Endothelial cell of umbilical vein (primary cell): ENCODE results near the gene SLC1A4. TPM values are rescaled to one million over a fixed set of nuclear protein-coding genes. Genes with fewer than 3 reads are reported as not detected.

Experiments used
- BruUV-seq: library from RNA; stranded (reverse); fragments of 400-500 nt; replicated peaks from 2 replicates; lab custom pipeline; 2021; lab: Mats Ljungman, UMichigan
- CTCF ChIA-PET: fragments of 300-600, 350-600 bp; sonication (Branson Sonifier 250); formaldehyde crosslinking; loops from one replicate; lab custom pipeline; 2021; ENCODE audit warnings: antibody characterized with exemption, inconsistent platforms; lab: Charles Lee
- POLR2A ChIA-PET: fragments of 300-600, 350-600 bp; sonication (Branson Sonifier 250); formaldehyde crosslinking; loops from one replicate; lab custom pipeline; 2021; ENCODE audit warnings: antibody characterized with exemption, inconsistent platforms; lab: Charles Lee
- DNase-seq: peaks from one replicate; pipeline ENCODE4 v3.0.0-alpha.2; 2011; ENCODE audit warnings: low read depth, low spot score
- FAIRE-seq: peaks from 2 replicates; lab custom pipeline; 2011; peaks lifted over from hg19 to GRCh38; lab: Jason Lieb, UNC
- H2AFZ ChIP-seq: 2 replicates; pipeline ENCODE4 v1.6.0; 2012; ENCODE audit warnings: low read depth, low read length, control low read depth, inconsistent platforms
- H3K27ac ChIP-seq: 2 replicates; pipeline ENCODE4 v1.5.1; 2011; ENCODE audit warnings: low read depth, mild to moderate bottlenecking, control low read depth, low read length, moderate library complexity; ENCODE audit not compliant: insufficient read depth
- H3K27me3 ChIP-seq, 2 experiments: 2 replicates each; pipeline versions ENCODE4 v1.6.0 to v1.6.1; 2011; ENCODE audit warnings: low read length in 2 of 2, mixed read lengths in 1 of 2; ENCODE audit not compliant: control insufficient read depth in 2 of 2, insufficient read depth in 2 of 2
- H3K36me3 ChIP-seq, 2 experiments: 2 replicates in 1 of 2; 3 replicates in 1 of 2; pipeline ENCODE4 v1.5.1; 2011; ENCODE audit warnings: low read length in 2 of 2, mild to moderate bottlenecking in 1 of 2, moderate library complexity in 1 of 2; ENCODE audit not compliant: control insufficient read depth in 2 of 2, insufficient read depth in 2 of 2; ENCODE audit errors: extremely low read depth in 1 of 2
- H3K4me1 ChIP-seq: 3 replicates; pipeline ENCODE4 v1.5.1; 2011; ENCODE audit warnings: mild to moderate bottlenecking, low read length; ENCODE audit not compliant: control insufficient read depth, insufficient read depth; ENCODE audit errors: extremely low read depth
- H3K4me2 ChIP-seq: 2 replicates; pipeline ENCODE4 v1.6.1; 2011; ENCODE audit warnings: low read length, control low read depth, mixed read lengths; ENCODE audit not compliant: insufficient read depth
- H3K4me3 ChIP-seq, 3 experiments: fragments of 200-600 bp in 1 of 3; sonication (generic), shearing (Covaris generic) in 1 of 3; replicated peaks in 1 of 3; 2 replicates each; pipeline ENCODE4 v1.5.1; 2011 to 2016; ENCODE audit warnings: control low read depth in 3 of 3, low read length in 3 of 3, mild to moderate bottlenecking in 2 of 3, inconsistent platforms in 1 of 3, low read depth in 1 of 3, moderate library complexity in 1 of 3; ENCODE audit not compliant: insufficient read depth in 1 of 3
- H3K79me2 ChIP-seq: 2 replicates; pipeline ENCODE4 v1.6.0; 2012; ENCODE audit warnings: low read length, inconsistent platforms; ENCODE audit not compliant: control insufficient read depth, insufficient read depth
- H3K9ac ChIP-seq: replicated peaks from 2 replicates; pipeline ENCODE3; 2011; ENCODE audit warnings: low read length, control low read depth; ENCODE audit not compliant: insufficient read depth; ENCODE audit errors: extremely low read depth
- H3K9me1 ChIP-seq: replicated peaks from 3 replicates; pipeline ENCODE4 v1.6.0; 2011; ENCODE audit warnings: mild to moderate bottlenecking, low read length; ENCODE audit not compliant: control insufficient read depth, insufficient read depth; ENCODE audit errors: extremely low read depth
- H3K9me3 ChIP-seq: replicated peaks from 2 replicates; pipeline ENCODE4 v1.5.1; 2012; ENCODE audit warnings: low read length, inconsistent platforms; ENCODE audit not compliant: control insufficient read depth, insufficient read depth
- H4K20me1 ChIP-seq: replicated peaks from 2 replicates; pipeline ENCODE3; 2011; ENCODE audit warnings: mild to moderate bottlenecking, low read length; ENCODE audit not compliant: control insufficient read depth, insufficient read depth; ENCODE audit errors: extremely low read depth
- EZH2 ChIP-seq: IDR thresholded peaks from 2 replicates; pipeline ENCODE4 v1.6.1; 2012; ENCODE audit warnings: borderline replicate concordance, low read depth, mild to moderate bottlenecking, moderate library complexity, low read length, inconsistent platforms; ENCODE audit not compliant: severe bottlenecking
- FOS ChIP-seq: IDR thresholded peaks from 2 replicates; pipeline ENCODE4 v1.6.1; 2011; ENCODE audit warnings: mild to moderate bottlenecking, low read length, moderate library complexity, borderline replicate concordance; ENCODE audit not compliant: insufficient read depth
- GATA2 ChIP-seq: IDR thresholded peaks from 2 replicates; pipeline ENCODE4 v1.7.0; 2011; ENCODE audit warnings: low read depth, mild to moderate bottlenecking, moderate library complexity, mixed read lengths, low read length; ENCODE audit not compliant: insufficient read length, insufficient read depth
- JUN ChIP-seq: IDR thresholded peaks from 2 replicates; pipeline ENCODE4 v1.6.1; 2011; ENCODE audit warnings: borderline replicate concordance, low read depth; ENCODE audit not compliant: insufficient read length, insufficient read depth
- MYC ChIP-seq: IDR thresholded peaks from one replicate; pipeline ENCODE4 v1.6.1; 2011; ENCODE audit warnings: mild to moderate bottlenecking, low read depth, low read length
- POLR2A ChIP-seq: IDR thresholded peaks from 2 replicates; pipeline ENCODE4 v1.6.1; 2012; ENCODE audit warnings: low read depth, mild to moderate bottlenecking, control low read depth, low read length
- POLR2AphosphoS5 ChIP-seq: IDR thresholded peaks from 2 replicates; pipeline ENCODE4 v1.6.1; 2012; ENCODE audit warnings: low read depth, mild to moderate bottlenecking, control low read depth, low read length, moderate library complexity; ENCODE audit not compliant: insufficient read depth
- dilution Hi-C: fragments of 300-500 bp; cut with MboI; formaldehyde crosslinking; loops from one replicate; pipeline ENCODE4 v1.15.0; 2019; ENCODE audit warnings: low sequenced_read_pairs; ENCODE audit not compliant: extremely low pct_ligation_motif_present
- intact Hi-C: fragments of 100-400 bp; cut with micrococcal nuclease; formaldehyde crosslinking; loops from one replicate; pipeline ENCODE4 v1.10.0; 2022
- polyA plus RNA-seq, 4 experiments: library from polyadenylated mRNA; depleted of rRNA in 3 of 4; stranded (reverse) in 3 of 4; unstranded in 1 of 4; fragments of >200 nt; gene quantifications; 2 replicates each; pipeline versions ENCODE4 v1.2.1 to v1.2.3, GENCODE V29; 2011 to 2012; ENCODE audit warnings: missing spikeins in 1 of 4
- total RNA-seq: library from RNA; stranded (reverse); gene quantifications from 2 replicates; pipeline ENCODE4 v1.2.3, GENCODE V29; 2021
- TF ChIP-seq, protein P1 (sequence below), 2 donors: IDR thresholded peaks; 1 replicate in 1 of 2; 2 replicates in 1 of 2; pipeline ENCODE4 v1.5.1; 2011; ENCODE audit warnings: low read length in 2 of 2, mild to moderate bottlenecking in 2 of 2, moderate library complexity in 2 of 2, control low read depth in 1 of 2, inconsistent platforms in 1 of 2, low read depth in 1 of 2; ENCODE audit not compliant: insufficient read depth in 1 of 2; ENCODE audit errors: extremely low read depth in 1 of 2
- TF ChIP-seq, protein P2 (sequence below): IDR thresholded peaks from 2 replicates; pipeline ENCODE4 v1.6.1; 2011; ENCODE audit not compliant: insufficient read depth, insufficient read length

Gene SLC1A4
- total and polyA plus RNA-seq, 2 donors (not counting 3 experiments of a cell fraction or from before 2014, with no cell fraction given) = 9.9 to 13.9 TPM

DNA sequence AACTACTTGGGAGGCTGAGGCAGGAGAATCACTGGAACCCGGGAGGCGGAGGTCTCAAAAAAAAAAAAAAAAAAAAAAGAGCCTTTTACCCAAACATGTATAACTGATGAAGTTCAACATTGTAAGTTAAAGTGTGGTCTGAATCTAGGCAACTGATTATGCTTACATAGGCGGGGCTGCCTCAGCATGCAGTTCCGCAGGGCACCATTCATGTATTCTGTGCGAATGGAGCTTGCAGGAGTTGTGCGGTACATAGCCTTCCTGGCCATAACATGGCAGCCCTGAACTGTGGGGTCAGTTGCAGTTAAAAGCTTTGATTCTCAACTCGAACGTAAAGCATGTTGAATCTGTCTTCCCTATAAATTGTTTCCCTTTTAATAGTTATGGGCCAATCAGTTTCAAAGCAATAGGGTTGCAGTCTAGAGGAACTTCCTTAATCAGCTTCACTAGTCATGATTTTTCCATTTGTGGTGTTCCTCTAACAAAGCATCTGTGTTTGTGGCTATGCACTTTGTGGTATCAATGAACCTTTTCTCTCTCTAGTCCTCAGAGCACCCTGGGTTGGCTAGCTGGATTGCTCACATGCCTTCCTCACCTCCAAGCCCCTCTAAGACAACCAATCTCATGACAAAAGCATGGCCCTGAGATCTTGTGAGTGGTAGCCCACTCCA lies 36.4 kb downstream of the SLC1A4 start:
- H3K36me3 ChIP-seq = peaks cover 0 to 3% of the 10 kb centered on the region in 2 experiments
- H3K9ac ChIP-seq = no peak overlapping the region
- no peaks in the 10 kb centered on the region for H4K20me1 ChIP-seq
- no peaks in the 10 kb centered on the region for H3K9me3 ChIP-seq
- intact Hi-C loops (no loop called here), dilution Hi-C loops (no loop called here)
- H3K4me2 ChIP-seq = no peak overlapping the region
- CTCF ChIA-PET = interaction anchor here (1.0 to 1.2 kb wide), 2 partner anchors 29 to 32 kb away, joined by 3 to 4 read pairs; no protein-coding TSS in a partner anchor
- POLR2A ChIA-PET = no interaction called here
- no peak overlapping the region for H2AFZ ChIP-seq
- no peak overlapping the region for H3K27ac ChIP-seq
- no TSS peak for BruUV-seq
- FAIRE-seq (no peak), DNase-seq (no peak)
- TF ChIP-seq EZH2 = no peak
- TF ChIP-seq MYC = no peak
- TF ChIP-seq, protein P1, sequence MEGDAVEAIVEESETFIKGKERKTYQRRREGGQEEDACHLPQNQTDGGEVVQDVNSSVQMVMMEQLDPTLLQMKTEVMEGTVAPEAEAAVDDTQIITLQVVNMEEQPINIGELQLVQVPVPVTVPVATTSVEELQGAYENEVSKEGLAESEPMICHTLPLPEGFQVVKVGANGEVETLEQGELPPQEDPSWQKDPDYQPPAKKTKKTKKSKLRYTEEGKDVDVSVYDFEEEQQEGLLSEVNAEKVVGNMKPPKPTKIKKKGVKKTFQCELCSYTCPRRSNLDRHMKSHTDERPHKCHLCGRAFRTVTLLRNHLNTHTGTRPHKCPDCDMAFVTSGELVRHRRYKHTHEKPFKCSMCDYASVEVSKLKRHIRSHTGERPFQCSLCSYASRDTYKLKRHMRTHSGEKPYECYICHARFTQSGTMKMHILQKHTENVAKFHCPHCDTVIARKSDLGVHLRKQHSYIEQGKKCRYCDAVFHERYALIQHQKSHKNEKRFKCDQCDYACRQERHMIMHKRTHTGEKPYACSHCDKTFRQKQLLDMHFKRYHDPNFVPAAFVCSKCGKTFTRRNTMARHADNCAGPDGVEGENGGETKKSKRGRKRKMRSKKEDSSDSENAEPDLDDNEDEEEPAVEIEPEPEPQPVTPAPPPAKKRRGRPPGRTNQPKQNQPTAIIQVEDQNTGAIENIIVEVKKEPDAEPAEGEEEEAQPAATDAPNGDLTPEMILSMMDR (IDR thresholded peaks at IDR 0.05; ENCODE audit: extremely low read depth in 1 of 2, insufficient read depth in 1 of 2, low read depth in 1 of 2, low read length in 2 of 2) = no peak
- TF ChIP-seq, protein P2, sequence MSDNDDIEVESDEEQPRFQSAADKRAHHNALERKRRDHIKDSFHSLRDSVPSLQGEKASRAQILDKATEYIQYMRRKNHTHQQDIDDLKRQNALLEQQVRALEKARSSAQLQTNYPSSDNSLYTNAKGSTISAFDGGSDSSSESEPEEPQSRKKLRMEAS = no peak
- TF ChIP-seq POLR2AphosphoS5 = no peak
- no peak for TF ChIP-seq POLR2A
- TF ChIP-seq JUN = no peak
- no peak for TF ChIP-seq FOS
- no peak for TF ChIP-seq GATA2
- H3K4me1 ChIP-seq = no peaks in the 10 kb centered on the region
- H3K27me3 ChIP-seq = no peaks in the 10 kb centered on the region
- H3K9me1 ChIP-seq = no peaks in the 10 kb centered on the region
- H3K79me2 ChIP-seq = no peaks in the 10 kb centered on the region
- no peak overlapping the region for H3K4me3 ChIP-seq
